Measurements from ENCODE around the gene ERV3-1. TPM values are rescaled to one million over a fixed set of nuclear protein-coding genes. Genes with fewer than 3 reads are reported as not detected.
"Not testable (repeated sequence)": the region's sequence is repeated elsewhere in the genome, so short reads cannot be mapped to it uniquely, and the experiment has no call there.

Gene ERV3-1
- total RNA-seq, 1 experiment from 2014 or later: 13.5 TPM

GRCh38 chr7:64946772-64947171 lies 59.7 kb downstream of the ERV3-1 start:
- Mint-ChIP-seq H3K9me3 (ENCODE audit: unreplicated experiment) (peaks cover 17% of the 10 kb centered on the region), H3K27ac (ENCODE audit: unreplicated experiment) (no peak overlapping the region), H3K27me3 (ENCODE audit: insufficient read depth, unreplicated experiment) (no peaks in the 10 kb centered on the region), H3K36me3 (ENCODE audit: insufficient read depth, unreplicated experiment) (no peaks in the 10 kb centered on the region), H3K4me3 (ENCODE audit: unreplicated experiment) (no peak overlapping the region), H3K4me1 (ENCODE audit: low read depth, unreplicated experiment) (no peaks in the 10 kb centered on the region)
- TF ChIP-seq, protein P1, sequence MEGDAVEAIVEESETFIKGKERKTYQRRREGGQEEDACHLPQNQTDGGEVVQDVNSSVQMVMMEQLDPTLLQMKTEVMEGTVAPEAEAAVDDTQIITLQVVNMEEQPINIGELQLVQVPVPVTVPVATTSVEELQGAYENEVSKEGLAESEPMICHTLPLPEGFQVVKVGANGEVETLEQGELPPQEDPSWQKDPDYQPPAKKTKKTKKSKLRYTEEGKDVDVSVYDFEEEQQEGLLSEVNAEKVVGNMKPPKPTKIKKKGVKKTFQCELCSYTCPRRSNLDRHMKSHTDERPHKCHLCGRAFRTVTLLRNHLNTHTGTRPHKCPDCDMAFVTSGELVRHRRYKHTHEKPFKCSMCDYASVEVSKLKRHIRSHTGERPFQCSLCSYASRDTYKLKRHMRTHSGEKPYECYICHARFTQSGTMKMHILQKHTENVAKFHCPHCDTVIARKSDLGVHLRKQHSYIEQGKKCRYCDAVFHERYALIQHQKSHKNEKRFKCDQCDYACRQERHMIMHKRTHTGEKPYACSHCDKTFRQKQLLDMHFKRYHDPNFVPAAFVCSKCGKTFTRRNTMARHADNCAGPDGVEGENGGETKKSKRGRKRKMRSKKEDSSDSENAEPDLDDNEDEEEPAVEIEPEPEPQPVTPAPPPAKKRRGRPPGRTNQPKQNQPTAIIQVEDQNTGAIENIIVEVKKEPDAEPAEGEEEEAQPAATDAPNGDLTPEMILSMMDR (IDR thresholded peaks at IDR 0.05; ENCODE audit: insufficient read depth in 1 of 2, low read depth in 1 of 2, low read length in 1 of 2, severe bottlenecking in 1 of 2, unreplicated experiment in 1 of 2): no peak
- POLR2A ChIA-PET: no interaction called here
- CTCF ChIA-PET: interaction anchor here (0.5 kb wide), 1 partner anchor 400 kb away, joined by 3 read pairs; no protein-coding TSS in a partner anchor
- H3K36me3 ChIP-seq (ENCODE audit: control insufficient read depth, insufficient read depth, low read length): no peaks in the 10 kb centered on the region
- no peaks in the 10 kb centered on the region for H3K9me3 ChIP-seq
- no peak overlapping the region for H3K4me3 ChIP-seq (ENCODE audit: low read depth, low read length)
- H3K4me1 ChIP-seq: no peaks in the 10 kb centered on the region
- intact Hi-C loops (cut with micrococcal nuclease; ENCODE audit: unreplicated experiment): no loop called here
- H3K27me3 ChIP-seq (replicated peaks; ENCODE audit: control insufficient read depth, insufficient read depth, low read length): no peaks in the 10 kb centered on the region
- BruUV-seq (replicated peaks): no TSS peak
- DNase-seq: no peak

- H3K4me3 ChIP-seq (ENCODE audit: low read depth, low read length): no peak overlapping the region
- H3K27me3 ChIP-seq (replicated peaks; ENCODE audit: control insufficient read depth, insufficient read depth, low read length): no peaks in the 10 kb centered on the region
- no peaks in the 10 kb centered on the region for H3K36me3 ChIP-seq (ENCODE audit: control insufficient read depth, insufficient read depth, low read length)
- no peaks in the 10 kb centered on the region for H3K9me3 ChIP-seq
- intact Hi-C loops (cut with micrococcal nuclease; ENCODE audit: unreplicated experiment): no loop called here
- no peak overlapping the region for H3K27ac Mint-ChIP-seq (ENCODE audit: unreplicated experiment)
- H3K4me3 Mint-ChIP-seq (ENCODE audit: unreplicated experiment): no peak overlapping the region
- TF ChIP-seq, protein P1 (IDR thresholded peaks at IDR 0.05; ENCODE audit: insufficient read depth in 1 of 2, low read depth in 1 of 2, low read length in 1 of 2, severe bottlenecking in 1 of 2, unreplicated experiment in 1 of 2): no peak
- no peaks in the 10 kb centered on the region for H3K27me3 Mint-ChIP-seq (ENCODE audit: insufficient read depth, unreplicated experiment)
- ChIA-PET POLR2A (no interaction called here), CTCF (no interaction called here)
- peaks cover 17% of the 10 kb centered on the region for H3K9me3 Mint-ChIP-seq (ENCODE audit: unreplicated experiment)
- H3K36me3 Mint-ChIP-seq (ENCODE audit: insufficient read depth, unreplicated experiment): no peaks in the 10 kb centered on the region
- H3K4me1 Mint-ChIP-seq (ENCODE audit: low read depth, unreplicated experiment): no peaks in the 10 kb centered on the region
- BruUV-seq (replicated peaks): no TSS peak
- no peak for DNase-seq
- no peaks in the 10 kb centered on the region for H3K4me1 ChIP-seq
These were observed 60.8 kb downstream of the ERV3-1 start for GRCh38 chr7:64945503-64946175.

GRCh38 chr7:64944667-64945502 lies 61.6 kb downstream of the ERV3-1 start:
- CTCF ChIA-PET; H3K27me3 ChIP-seq (replicated peaks; ENCODE audit: control insufficient read depth, insufficient read depth, low read length); H3K4me1 Mint-ChIP-seq (ENCODE audit: low read depth, unreplicated experiment); H3K27me3 Mint-ChIP-seq (ENCODE audit: insufficient read depth, unreplicated experiment); H3K9me3 ChIP-seq; H3K36me3 ChIP-seq (ENCODE audit: control insufficient read depth, insufficient read depth, low read length); H3K27ac Mint-ChIP-seq (ENCODE audit: unreplicated experiment); H3K4me3 Mint-ChIP-seq (ENCODE audit: unreplicated experiment); BruUV-seq (replicated peaks); H3K4me3 ChIP-seq (ENCODE audit: low read depth, low read length); DNase-seq; H3K4me1 ChIP-seq; H3K36me3 Mint-ChIP-seq (ENCODE audit: insufficient read depth, unreplicated experiment); POLR2A ChIA-PET; intact Hi-C loops (cut with micrococcal nuclease; ENCODE audit: unreplicated experiment): not testable (repeated sequence)
- peaks cover 13% of the 10 kb centered on the region for H3K9me3 Mint-ChIP-seq (ENCODE audit: unreplicated experiment)

Other genes with a start within 250 kb of the ERV3-1 start
- gene ZNF138, start 212.3 kb downstream of the ERV3-1 start, total RNA-seq (2022): 10.2 and 12.5 TPM in 2 replicates
- gene ZNF273, start 103.4 kb downstream of the ERV3-1 start, total RNA-seq (2022): 10.1 and 10.7 TPM in 2 replicates
- gene ZNF117, start 15.7 kb downstream of the ERV3-1 start, total RNA-seq (2022): 5.8 and 7.2 TPM in 2 replicates